ENCODE data around the gene SPI1.

The SPI1 gene

DNA sequence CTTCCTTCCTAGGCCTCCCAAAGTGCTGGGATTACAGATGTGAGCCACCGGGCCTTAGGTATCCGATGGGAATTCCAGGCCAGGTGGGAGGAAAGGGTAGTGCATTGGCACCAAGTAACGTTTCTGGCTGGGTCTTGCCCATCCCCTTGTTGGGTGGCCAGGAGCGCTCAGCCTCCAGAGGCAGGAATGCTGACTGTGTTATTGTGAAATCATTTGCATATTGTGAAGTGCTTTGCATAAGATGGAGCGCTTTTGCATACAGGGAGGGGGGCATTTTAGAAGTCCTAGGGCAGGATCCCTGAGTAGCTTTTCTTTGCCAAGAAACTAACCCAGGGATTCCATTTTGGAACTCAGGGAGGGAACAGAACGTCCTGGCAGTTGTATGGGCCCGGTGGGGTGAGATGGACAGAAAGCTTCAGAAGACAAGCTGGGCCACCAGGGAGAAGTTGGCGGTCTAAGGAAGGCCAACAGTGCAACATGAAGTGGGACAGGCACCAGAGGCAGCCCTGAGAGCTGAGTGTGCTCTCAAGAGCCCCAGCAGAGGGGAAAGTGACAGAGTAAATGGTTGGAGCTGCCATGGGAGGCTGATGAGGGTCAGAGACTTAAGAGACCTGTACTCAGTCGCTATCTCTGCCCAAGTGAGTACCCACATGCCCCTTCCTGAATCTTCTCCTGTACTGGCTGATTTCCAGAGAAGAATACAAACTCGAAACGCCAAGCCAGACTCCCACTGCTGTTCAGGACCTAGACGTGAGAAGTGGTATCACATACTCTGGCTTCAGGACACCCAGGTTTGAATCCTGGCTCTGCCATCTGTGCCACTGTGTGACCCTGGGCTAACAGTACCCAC lies 28.8 kb upstream of the SPI1 start:
- DNase-seq (ENCODE audit: low read depth in 2 of 2), result no peak

DNA sequence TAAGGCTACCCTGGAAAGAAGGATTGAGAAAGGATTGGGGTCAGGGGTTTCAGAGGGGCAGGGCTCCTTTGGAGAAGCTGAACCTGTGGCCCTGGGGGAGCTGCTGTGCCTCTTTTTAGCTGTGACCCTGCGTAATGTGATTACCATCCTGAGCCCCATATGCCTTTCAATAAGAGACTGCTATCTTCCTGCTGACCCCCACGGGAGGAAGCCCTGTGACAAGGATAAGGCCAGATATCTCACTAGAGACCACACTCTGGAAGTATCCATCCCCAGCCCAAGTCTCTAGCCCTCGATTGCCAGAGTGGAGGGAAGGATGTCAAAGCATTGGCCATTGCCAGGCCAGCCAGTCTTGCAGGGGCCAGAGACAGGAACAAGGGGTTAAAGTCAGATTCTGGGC lies 25.2 kb upstream of the SPI1 start:
- DNase-seq (ENCODE audit: low read depth in 2 of 2), result no peak

DNA sequence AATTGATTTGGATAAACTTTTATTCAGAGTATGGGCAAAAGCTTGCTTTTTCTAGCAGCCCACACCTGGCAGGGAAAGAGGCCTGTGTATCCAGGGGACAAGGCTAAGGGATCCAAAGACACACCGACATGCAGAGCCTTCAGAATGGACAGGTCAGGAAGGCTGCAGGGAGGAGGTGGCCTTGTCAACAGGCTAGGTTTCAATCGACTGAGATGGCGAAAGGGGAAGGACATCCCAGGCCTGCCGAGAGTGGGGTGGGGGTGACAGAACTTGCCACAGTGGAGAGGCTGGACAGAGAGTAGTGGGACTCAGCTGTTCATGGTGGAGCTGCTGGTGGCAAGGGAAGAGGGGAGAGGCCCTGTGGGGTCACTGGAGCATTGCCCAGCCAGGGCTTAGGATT lies 24.8 kb upstream of the SPI1 start:
- DNase-seq (ENCODE audit: low read depth in 2 of 2), result no peak

DNA sequence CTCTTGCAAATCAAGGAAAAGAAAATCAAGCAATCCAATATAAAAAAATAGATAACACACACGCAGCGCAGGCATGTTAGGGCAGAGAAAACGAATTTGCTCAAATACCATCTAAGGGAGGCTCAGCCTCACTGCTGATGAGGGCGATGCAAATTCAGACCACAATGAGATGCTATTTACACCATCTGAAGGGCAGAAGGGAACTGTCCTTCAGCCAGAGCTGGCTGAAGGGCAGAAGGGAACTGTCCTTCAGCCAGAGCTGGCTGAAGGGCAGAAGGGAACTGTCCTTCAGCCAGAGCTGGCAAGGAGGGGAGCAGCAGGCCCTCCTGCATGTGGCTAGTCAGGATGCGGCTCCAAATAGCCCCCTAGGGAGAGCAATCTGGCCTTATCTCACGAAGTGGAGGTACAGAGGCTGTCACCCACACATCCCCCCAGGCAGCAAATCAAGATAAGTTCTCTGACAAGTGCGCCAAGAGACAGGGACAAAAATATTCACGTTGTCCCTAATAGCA lies 22.5 kb upstream of the SPI1 start:
- no peak for DNase-seq (ENCODE audit: low read depth in 2 of 2)

DNA sequence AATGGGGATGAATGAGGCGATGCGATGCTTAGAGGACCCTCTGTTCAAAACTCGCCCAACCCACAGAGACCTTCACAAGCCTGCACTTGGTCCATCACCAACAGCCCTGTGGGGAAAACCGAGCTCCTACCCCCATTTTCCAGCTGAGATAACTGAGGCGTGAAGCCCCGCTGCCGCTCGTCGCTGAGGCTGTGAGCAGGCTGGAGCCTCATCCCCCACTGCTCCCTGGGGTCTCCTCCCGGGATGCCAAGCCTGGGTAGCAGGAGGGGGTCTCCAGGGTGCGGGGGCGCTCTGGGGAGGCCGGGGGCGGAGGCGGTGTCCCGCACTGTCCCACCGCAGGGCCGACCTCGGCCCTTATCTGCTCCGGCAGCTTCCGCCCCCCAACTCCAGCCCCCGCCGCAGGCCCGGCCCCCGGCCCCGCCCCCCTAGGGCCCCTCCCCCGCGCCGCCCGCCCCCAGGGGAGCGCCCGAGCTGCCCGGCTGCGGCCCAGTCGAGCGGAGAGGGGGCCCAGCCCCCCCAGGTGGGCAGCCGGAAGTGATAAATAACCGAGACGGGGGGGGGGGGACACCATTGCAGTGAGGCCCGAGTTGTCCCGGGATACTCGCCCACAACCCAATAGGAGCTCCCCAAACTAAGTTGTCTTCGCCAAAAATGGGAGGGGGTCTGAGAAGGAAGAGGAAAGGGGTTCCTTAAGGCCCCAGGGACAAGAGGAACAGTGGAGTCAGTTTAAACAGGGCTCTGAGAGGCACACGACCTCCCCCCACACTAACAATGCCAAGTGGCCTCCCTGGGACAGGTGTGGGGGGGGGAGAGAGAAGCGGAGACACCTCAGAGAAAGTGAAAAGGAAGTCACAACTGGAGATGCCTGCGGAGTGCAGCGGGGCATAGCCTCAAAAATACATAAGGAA lies 21.8 kb upstream of the SPI1 start:
- DNase-seq (ENCODE audit: low read depth in 2 of 2), result no peak

DNA sequence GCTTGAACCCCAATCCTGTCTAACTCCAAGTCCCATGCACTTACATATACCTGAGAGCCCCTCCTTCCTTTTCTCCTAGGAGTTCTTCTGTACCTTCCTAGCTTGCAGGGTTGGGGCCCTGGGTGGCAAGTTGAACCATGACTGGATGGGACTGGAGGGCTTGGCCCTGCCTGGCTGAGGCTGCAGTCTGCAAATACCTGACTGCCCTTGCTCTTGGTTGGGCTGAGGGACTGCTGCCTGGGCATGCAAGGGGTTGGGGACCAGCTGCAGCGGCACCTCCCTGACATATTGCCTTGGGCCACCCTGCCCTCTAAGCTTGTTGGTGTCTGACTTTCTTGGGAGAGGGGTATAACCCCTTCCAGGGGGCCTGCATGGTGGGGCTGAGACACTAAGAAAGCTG lies 20.2 kb upstream of the SPI1 start:
- no peak for DNase-seq (ENCODE audit: low read depth in 2 of 2)

DNA sequence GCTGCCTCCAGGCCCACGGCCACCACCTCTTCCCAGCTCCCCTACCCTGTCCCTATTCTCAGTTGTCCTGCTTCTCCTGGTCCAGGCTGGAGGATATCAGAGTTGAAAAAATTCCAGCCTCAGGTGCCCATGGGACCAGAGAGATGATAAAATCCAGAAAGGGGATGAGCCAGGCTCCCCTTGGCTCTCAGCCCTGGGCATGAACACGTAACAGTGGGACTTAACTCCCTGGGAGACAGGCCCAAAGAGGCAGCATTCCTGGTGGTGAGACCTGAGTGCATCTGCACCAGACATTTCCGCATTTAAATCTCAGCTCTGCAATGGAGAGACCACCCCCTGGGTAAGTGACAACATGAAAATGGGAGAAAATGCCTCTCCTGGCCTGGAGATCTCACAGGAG lies 19.7 kb upstream of the SPI1 start:
- no peak for DNase-seq (ENCODE audit: low read depth in 2 of 2)

DNA sequence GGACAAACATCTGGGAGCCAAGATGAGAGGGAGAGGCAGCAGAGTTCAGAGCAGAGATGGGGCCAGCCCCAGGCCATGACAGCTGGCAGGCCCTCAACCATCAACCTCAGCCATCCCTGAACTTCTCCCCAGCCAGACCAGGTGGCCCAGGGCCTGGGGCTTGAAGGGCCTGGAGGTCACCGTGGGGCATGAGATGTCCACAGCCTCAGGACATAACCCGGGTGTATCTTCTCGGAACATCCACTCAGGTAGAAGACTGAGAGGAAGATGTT lies 17.6 kb upstream of the SPI1 start:
- DNase-seq (ENCODE audit: low read depth in 2 of 2), result no peak

DNA sequence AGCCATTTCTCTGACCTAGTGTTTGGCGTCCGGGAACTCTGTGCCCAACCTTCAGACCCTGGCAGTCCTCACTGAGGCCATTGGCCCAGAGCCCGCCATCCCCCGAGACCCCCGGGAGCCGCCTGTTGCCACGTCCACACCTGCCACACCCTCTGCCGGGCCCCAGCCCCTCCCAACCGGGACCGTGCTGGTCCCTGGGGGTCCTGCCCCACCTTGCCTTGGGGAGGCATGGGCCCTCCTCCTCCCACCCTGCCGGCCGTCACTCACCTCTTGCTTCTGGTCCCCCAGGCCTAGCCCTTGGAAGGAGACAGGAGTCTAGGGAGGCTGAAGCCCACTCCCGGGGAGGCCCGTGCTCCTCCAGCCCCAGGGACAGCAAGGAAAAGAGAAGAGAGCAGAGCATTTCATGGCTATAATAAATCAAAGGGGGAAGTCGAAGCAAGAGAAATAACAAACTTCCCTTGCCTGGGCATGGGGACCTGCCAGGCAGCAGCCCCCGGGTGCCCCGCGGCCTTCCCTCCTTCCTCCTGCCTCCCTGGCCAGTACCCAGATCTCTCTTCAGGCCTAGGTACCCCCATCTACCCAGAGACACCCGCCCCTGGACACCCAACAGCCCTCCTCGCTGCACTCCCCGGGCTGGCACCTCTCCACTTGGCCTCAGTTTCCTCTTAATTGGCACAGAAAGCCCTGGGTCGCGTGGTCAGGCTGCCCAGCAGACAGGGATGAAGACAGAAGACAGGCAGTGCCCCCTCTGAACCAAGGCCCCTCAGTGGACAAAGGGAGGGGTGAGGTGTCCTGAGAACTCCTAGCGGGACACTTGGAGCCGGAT lies 17.1 kb upstream of the SPI1 start:
- DNase-seq (ENCODE audit: low read depth in 2 of 2), result no peak

DNA sequence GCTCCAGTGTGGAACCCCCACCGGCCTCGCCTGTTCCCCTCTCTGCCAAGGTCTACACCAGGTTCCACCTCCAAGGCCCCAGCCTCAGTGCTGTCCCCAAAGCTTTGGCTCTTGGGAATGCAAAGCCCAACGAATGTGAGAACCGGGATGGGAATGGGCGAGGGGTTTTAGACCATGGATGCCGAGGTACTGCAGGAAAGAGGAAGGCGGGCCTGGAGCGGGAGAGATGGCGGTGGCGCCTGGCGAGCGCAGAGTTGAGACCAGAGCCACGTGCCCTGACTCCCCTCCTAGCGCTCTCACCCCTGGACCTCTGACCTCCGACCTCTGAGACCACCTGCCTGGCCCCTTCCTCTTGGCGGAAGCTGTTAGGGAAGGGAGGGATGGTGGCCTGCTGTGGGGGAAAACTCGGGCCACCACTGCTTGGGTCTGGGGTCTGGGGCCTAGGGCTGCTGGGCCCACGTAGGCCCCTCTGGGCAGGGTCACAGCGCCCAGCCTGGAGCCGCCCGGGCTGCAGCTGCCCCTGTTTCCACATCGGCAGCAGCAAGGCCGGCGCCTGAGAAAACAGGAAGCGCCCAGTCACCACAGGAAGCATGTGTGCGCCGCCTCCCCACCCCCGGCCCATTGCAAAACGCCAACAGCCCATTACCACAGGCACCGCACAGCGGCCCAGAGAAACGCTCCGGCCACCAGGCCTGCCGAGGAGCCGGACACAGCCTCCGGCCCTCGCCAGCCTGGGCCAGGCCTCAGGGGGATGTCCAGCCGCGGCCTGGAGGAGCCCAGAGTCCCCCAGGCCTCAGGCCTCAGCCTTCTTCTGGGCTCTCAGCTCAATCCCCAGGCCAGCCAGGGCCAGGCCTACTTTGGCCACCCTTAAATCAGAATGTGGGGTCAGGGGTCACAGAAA lies 16.2 kb upstream of the SPI1 start:
- DNase-seq (ENCODE audit: low read depth in 2 of 2), result no peak

DNA sequence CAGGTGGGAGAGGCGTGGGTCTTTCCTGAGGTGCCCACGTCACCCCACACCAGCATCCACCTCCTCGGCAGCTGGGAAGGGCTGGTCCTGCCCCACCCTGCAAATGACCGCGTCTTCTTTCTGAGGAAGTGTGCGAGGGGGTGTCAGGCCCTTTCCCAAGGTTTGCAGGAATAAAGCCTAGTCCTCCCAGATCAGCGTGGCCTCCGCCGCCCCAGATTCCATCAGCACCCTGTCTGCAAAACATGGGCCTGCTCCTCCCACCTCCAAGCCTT lies 15.6 kb upstream of the SPI1 start:
- DNase-seq (ENCODE audit: low read depth in 2 of 2), result no peak

DNA sequence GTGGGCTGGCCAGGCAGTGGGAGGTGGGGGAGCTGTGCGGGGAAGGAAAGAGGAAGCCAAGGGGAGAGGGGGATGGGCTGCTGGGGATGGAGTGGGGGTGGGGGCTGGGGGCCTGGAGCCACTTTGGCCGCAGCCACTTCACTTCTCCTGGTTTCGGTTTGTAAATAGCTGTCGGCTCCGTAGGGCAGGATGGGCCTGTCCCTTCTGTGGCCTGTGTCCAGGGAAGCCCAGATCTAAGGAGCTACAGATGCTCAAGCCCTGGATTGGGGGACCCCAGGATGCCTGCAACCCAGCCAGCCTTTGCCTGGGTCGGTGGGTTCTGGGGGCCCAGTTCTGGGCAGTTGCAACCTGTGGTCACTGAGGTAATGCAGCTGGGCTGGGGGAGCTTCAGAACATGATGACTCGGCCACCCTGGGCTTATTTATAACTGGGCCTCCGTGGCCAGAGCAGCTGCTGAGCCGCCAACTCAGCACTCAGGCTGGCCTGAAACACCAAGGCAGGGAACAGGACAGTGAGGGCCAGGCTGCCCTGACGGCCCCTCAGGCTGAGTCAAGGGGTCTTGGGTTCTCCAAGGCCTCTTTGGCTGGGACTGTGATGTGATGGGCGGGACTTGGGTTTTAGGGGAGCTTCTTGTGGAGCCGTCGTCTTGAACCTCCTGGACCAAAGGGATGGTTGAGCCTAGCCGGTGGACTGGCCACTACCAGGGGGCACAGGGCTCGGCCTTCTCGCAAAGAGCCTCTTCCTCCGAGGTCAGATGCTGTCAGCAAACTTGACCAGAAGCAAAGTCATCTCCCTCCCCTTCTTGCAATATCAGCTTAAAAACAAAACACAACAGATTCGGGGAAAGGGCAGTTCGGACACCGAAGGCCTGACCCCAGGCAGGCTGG lies 15.1 kb upstream of the SPI1 start:
- DNase-seq (ENCODE audit: low read depth in 2 of 2), result no peak

DNA sequence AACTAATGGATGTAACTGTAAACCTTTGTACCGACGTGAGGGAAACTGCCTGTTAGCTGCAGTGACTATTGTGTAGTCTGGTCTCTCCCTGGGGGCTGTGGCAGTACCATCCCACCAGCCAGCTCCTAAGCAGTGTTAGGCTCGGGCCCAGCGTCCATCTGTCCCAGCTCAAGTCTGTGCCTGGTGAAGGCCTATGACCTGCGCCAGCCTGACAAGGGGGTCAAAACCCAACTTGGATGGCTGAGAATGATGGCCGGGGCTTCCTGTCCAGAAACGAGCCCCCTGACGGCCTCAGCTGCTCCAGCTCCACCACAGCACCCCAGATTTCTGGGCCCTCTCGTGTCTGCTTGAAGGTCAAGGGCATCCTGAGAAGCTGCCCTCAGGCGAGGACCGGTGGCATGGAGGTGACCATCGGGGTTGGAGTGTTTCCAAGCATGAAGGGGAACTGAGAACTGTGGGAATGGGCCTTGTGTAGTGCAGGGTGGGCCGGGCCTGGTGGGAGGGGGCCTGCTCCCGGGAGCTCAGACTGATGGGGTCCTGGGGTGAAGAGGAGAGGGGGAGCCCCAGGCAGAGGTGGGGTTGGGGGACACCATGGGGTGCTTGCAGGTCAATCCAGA lies 14.3 kb upstream of the SPI1 start:
- no peak for DNase-seq (ENCODE audit: low read depth in 2 of 2)

DNA sequence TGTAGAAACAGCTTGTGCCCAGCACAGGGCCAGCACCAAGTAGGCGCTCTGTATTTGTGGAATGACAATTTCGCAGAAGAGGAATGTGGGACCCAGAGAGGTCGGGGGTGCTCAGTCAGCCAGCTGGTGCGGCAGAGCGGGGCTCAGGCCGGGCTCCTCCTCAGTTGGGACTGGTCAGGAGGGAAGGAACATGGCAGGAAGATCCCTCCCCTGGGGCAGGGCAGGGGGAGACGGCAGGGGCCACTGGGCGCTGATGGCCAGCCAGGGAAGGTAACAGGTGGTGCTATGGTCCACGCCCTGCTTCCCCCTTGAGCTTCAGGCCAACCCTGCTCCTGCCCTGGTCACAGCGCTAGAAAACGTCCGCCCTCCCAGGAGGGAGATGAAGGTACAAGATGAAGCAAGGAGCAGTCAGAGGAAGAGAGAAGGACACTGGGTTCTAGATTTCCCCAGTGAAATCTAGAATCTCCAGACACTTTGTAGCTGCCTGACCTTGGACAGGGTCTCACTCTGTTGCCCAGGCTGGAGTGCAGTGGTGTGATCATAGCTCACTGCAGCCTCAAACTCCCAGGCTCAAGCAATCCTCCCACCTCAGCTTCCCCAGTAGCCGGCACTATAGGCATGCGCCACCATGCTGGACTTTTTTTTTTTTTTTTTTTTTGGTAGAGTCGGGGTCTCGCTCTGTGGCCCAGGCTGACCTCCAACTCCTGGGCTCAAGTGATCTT lies 13.5 kb upstream of the SPI1 start:
- no peak for DNase-seq (ENCODE audit: low read depth in 2 of 2)

DNA sequence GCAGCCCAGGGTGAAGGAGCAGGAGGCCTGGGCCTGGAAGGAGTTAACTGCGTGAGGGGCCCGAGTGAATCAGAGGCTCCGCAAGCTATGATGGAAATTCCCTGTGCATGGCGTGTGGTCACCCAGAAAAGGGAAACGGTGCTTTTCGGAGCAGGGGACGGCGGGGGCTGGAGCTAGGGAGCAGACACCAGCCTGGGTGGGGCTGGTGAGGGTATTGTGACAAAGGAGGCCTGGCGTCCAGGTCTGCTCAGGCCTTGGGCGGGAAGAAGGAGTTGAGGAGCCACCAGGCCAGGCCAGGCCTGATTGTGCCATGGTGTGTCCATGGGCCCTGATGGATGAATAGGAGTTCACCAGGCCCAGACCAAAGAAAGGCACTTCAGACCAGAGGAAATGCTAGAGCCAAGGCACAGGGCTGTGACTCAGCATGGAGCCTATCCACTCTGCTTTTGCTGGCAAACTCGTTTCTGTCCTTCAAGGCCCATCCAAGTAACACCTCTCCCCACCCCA lies 12.8 kb upstream of the SPI1 start:
- no peak for DNase-seq (ENCODE audit: low read depth in 2 of 2)

DNA sequence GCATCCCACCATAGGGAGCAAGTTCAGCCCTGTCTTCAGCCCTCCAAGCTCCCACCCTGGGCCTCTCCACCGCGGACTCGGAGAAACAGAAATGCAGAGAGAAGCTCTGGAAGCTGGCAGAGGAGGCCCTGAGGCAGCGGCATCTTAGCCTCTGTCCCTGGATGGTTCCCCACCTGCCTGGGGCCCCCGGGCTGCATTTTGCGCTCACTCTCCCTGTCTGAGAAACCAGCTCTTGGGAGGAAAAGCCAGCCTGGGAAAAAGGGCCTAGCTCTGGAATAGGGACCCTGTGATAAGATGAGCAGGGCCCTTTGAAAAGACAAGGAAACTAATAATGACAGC lies 12.0 kb upstream of the SPI1 start:
- DNase-seq (ENCODE audit: low read depth in 2 of 2), result no peak

DNA sequence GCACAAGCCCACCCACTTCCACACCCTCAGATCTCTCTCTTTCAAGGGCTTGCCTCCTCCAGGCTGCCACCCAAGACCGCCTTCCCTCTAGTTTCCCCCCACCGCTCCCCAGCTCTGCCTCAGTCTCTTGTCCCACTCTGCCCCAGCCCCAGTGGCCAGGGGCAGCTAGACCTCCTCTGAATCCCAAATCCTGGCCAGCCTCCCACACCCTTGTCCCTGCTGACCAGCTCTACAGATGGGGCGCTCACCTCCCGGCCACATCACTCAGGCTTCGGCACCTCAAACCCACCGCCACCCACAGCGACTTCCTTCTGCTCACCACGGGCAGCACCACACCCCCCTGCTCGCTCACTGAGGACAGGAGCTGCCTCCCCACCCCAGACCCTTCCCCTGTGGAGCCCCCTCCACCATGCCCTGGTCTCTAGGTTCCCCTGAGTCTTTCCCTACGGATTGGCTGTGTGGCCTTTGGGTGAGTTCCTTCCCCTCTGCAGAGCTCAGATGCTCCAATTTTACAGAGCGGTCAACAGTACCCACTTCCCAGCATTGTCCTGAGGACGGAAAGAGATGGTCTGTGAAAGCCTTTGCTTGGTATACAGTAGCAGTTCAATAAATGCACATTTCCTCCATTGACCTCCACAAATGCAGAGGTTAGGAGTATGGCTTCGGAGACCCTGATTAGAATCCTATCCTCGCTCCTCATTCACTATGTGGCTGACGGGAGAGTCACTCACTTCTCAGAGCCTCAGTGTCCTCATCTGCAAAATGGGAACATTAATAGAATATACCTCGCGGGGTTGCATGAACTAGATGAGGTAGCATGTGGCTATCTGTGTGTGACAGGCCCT lies 11.5 kb upstream of the SPI1 start:
- no peak for DNase-seq (ENCODE audit: low read depth in 2 of 2)

Measured in activated CD8-positive, alpha-beta memory T cell treated with anti-CD3 and anti-CD28 coated beads for 4 hours (primary cell).